HepG2 (cell line): ENCODE data around the gene SYNGAP1. TPM values are rescaled to one million over a fixed set of nuclear protein-coding genes. Genes with fewer than 3 reads are reported as not detected.

ENCODE experiments used
- CENPBD1 ChIP-seq: sonication (generic); formaldehyde crosslinking; IDR thresholded peaks from 2 replicates; pipeline ENCODE4 v1.8.0; 2022; ENCODE audit warnings: missing genetic modification reagents, low read depth, mild to moderate bottlenecking, borderline replicate concordance
- DPF2 ChIP-seq: sonication (generic); formaldehyde crosslinking; IDR thresholded peaks from 2 replicates; pipeline ENCODE4 v1.4.0; 2020; ENCODE audit warnings: mild to moderate bottlenecking, low read depth, missing genetic modification reagents, borderline replicate concordance
- HDAC2 ChIP-seq: sonication (generic); formaldehyde crosslinking; IDR thresholded peaks from 2 replicates; pipeline ENCODE4 v1.4.0; 2020; ENCODE audit warnings: missing genetic modification reagents
- HNRNPLL ChIP-seq: fragments of 200-400 bp; formaldehyde crosslinking; IDR thresholded peaks from 2 replicates; pipeline ENCODE4 v1.6.1; 2017; ENCODE audit warnings: mild to moderate bottlenecking, low read depth, low read length; ENCODE audit not compliant: poor library complexity, severe bottlenecking
- HOXA9 ChIP-seq: sonication (generic); formaldehyde crosslinking; IDR thresholded peaks from 2 replicates; pipeline ENCODE4 v1.8.1; 2022; ENCODE audit warnings: missing genetic modification reagents, mild to moderate bottlenecking, moderate library complexity, borderline replicate concordance
- KDM3A ChIP-seq: IDR thresholded peaks from 2 replicates; pipeline ENCODE4 v1.6.1; 2018; ENCODE audit warnings: low read depth, missing compliant biosample characterization
- KLF12 ChIP-seq: sonication (generic); formaldehyde crosslinking; IDR thresholded peaks from 2 replicates; pipeline ENCODE4 v1.4.0; 2020; ENCODE audit warnings: missing genetic modification reagents, borderline replicate concordance
- MATR3 ChIP-seq: sonication (generic); formaldehyde crosslinking; IDR thresholded peaks from 2 replicates; pipeline ENCODE4 v1.4.0; 2020; ENCODE audit warnings: missing genetic modification reagents
- MIER2 ChIP-seq: IDR thresholded peaks from 2 replicates; pipeline ENCODE4 v1.6.1; 2016; ENCODE audit warnings: missing biosample characterization, missing genetic modification reagents
- NFE2L1 ChIP-seq: sonication (generic); formaldehyde crosslinking; IDR thresholded peaks from 2 replicates; pipeline ENCODE4 v1.4.0; 2020; ENCODE audit warnings: missing genetic modification reagents, mild to moderate bottlenecking, borderline replicate concordance
- PREB ChIP-seq: sonication (generic); formaldehyde crosslinking; IDR thresholded peaks from 2 replicates; pipeline ENCODE4 v1.4.0; 2020; ENCODE audit warnings: missing genetic modification reagents
- TBX3 ChIP-seq: fragments of 450-650 bp; IDR thresholded peaks from 2 replicates; pipeline ENCODE4 v1.6.1; 2017; ENCODE audit warnings: antibody characterized with exemption, mild to moderate bottlenecking, inconsistent platforms, borderline replicate concordance
- TMF1 ChIP-seq: sonication (generic); formaldehyde crosslinking; IDR thresholded peaks from 2 replicates; pipeline ENCODE4 v1.8.1; 2022; ENCODE audit warnings: low read depth, missing genetic modification reagents
- YY1 ChIP-seq: IDR thresholded peaks from 2 replicates; pipeline ENCODE4 v1.6.1; 2011; ENCODE audit warnings: low read length, low read depth, moderate library complexity, mild to moderate bottlenecking; ENCODE audit not compliant: insufficient read depth, insufficient replicate concordance
- ZNF274 ChIP-seq: sonication (generic); formaldehyde crosslinking; IDR thresholded peaks from 2 replicates; pipeline ENCODE4 v1.5.1; 2020; ENCODE audit warnings: mild to moderate bottlenecking, missing genetic modification reagents
- ZNF747 ChIP-seq: sonication (generic); formaldehyde crosslinking; IDR thresholded peaks from 2 replicates; pipeline ENCODE4 v1.8.1; 2023; ENCODE audit warnings: missing genetic modification reagents, mild to moderate bottlenecking, borderline replicate concordance
- polyA plus RNA-seq, 8 experiments: library from polyadenylated mRNA; depleted of rRNA in 3 of 8; stranded (reverse) in 7 of 8; unstranded in 1 of 8; fragments of >200 nt; fragmentation: Illumina TruSeq in 4 of 8; extraction: Trizol in 4 of 8; gene quantifications; 2 replicates each; pipeline versions ENCODE4 v1.2.1 to v1.2.3, GENCODE V29; 2011 to 2016; ENCODE audit warnings: low read depth in 4 of 8, missing spikeins in 1 of 8, mixed read lengths in 1 of 8; ENCODE audit not compliant: insufficient read depth in 1 of 8
- total RNA-seq, 5 experiments: library from RNA; depleted of rRNA; stranded (reverse); fragments of >200 nt; fragmentation: Illumina TruSeq; extraction: Trizol; gene quantifications; 2 replicates each; pipeline ENCODE4 v1.2.3, GENCODE V29; 2016; ENCODE audit warnings: low read depth in 1 of 5
- TF ChIP-seq, protein P1 (sequence below): sonication (generic); formaldehyde crosslinking; conservative IDR thresholded peaks from 2 replicates; pipeline ENCODE4 v1.4.0; 2020; ENCODE audit warnings: mild to moderate bottlenecking, missing genetic modification reagents, moderate library complexity
- TF ChIP-seq, protein P2 (sequence below): sonication (generic); formaldehyde crosslinking; IDR thresholded peaks from 2 replicates; pipeline ENCODE4 v1.5.1; 2020; ENCODE audit warnings: missing genetic modification reagents, mild to moderate bottlenecking, borderline replicate concordance
- TF ChIP-seq, protein P3 (sequence below): sonication (generic); formaldehyde crosslinking; IDR thresholded peaks from 2 replicates; pipeline ENCODE4 v1.4.0; 2020; ENCODE audit warnings: mild to moderate bottlenecking, missing genetic modification reagents
- TF ChIP-seq, protein P4 (sequence below): sonication (generic); formaldehyde crosslinking; IDR thresholded peaks from 2 replicates; pipeline ENCODE4 v1.8.1; 2023; ENCODE audit warnings: missing genetic modification reagents, mild to moderate bottlenecking, borderline replicate concordance

Gene SYNGAP1
- total and polyA plus RNA-seq, 2 of the 13 experiments (the other 11 are each of a cell fraction or from before 2014, with no cell fraction given): 0.75 to 1.1 TPM

- TF ChIP-seq, protein P1, sequence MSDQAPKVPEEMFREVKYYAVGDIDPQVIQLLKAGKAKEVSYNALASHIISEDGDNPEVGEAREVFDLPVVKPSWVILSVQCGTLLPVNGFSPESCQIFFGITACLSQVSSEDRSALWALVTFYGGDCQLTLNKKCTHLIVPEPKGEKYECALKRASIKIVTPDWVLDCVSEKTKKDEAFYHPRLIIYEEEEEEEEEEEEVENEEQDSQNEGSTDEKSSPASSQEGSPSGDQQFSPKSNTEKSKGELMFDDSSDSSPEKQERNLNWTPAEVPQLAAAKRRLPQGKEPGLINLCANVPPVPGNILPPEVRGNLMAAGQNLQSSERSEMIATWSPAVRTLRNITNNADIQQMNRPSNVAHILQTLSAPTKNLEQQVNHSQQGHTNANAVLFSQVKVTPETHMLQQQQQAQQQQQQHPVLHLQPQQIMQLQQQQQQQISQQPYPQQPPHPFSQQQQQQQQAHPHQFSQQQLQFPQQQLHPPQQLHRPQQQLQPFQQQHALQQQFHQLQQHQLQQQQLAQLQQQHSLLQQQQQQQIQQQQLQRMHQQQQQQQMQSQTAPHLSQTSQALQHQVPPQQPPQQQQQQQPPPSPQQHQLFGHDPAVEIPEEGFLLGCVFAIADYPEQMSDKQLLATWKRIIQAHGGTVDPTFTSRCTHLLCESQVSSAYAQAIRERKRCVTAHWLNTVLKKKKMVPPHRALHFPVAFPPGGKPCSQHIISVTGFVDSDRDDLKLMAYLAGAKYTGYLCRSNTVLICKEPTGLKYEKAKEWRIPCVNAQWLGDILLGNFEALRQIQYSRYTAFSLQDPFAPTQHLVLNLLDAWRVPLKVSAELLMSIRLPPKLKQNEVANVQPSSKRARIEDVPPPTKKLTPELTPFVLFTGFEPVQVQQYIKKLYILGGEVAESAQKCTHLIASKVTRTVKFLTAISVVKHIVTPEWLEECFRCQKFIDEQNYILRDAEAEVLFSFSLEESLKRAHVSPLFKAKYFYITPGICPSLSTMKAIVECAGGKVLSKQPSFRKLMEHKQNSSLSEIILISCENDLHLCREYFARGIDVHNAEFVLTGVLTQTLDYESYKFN (CRISPR knock-in tag): peak; percentile 67
- no peak for TF ChIP-seq NFE2L1
- no peak for TF ChIP-seq DPF2 (CRISPR knock-in tag)
- TF ChIP-seq, protein P2, sequence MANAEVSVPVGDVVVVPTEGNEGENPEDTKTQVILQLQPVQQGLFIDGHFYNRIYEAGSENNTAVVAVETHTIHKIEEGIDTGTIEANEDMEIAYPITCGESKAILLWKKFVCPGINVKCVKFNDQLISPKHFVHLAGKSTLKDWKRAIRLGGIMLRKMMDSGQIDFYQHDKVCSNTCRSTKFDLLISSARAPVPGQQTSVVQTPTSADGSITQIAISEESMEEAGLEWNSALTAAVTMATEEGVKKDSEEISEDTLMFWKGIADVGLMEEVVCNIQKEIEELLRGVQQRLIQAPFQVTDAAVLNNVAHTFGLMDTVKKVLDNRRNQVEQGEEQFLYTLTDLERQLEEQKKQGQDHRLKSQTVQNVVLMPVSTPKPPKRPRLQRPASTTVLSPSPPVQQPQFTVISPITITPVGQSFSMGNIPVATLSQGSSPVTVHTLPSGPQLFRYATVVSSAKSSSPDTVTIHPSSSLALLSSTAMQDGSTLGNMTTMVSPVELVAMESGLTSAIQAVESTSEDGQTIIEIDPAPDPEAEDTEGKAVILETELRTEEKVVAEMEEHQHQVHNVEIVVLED (CRISPR knock-in tag): peak; percentile 94
- TF ChIP-seq ZNF274 (CRISPR knock-in tag): peak; percentile 94
- no peak; the same call in none of the 2 replicates for TF ChIP-seq KDM3A
- TF ChIP-seq ZNF747 (CRISPR knock-in tag): peak; percentile 95; the same call in 1 of the 2 replicates
- TF ChIP-seq KLF12 (CRISPR knock-in tag): peak; percentile 85; the same call in 1 of the 2 replicates
- peak; percentile 81; the same call in 1 of the 2 replicates for TF ChIP-seq PREB (CRISPR knock-in tag)
- TF ChIP-seq, protein P3, sequence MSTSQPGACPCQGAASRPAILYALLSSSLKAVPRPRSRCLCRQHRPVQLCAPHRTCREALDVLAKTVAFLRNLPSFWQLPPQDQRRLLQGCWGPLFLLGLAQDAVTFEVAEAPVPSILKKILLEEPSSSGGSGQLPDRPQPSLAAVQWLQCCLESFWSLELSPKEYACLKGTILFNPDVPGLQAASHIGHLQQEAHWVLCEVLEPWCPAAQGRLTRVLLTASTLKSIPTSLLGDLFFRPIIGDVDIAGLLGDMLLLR (CRISPR knock-in tag): peak; percentile 87
- TF ChIP-seq MATR3 (CRISPR knock-in tag): no peak
- peak; percentile 91 for TF ChIP-seq TBX3
- no peak; the same call in none of the 2 replicates for TF ChIP-seq TMF1 (CRISPR knock-in tag)
- TF ChIP-seq HDAC2 (CRISPR knock-in tag): peak; percentile 68; the same call in 1 of the 2 replicates
- TF ChIP-seq, protein P4, sequence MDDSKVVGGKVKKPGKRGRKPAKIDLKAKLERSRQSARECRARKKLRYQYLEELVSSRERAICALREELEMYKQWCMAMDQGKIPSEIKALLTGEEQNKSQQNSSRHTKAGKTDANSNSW (CRISPR knock-in tag): peak; percentile 86; the same call in 1 of the 2 replicates
- TF ChIP-seq HOXA9 (CRISPR knock-in tag): no peak; the same call in 1 of the 2 replicates
- TF ChIP-seq CENPBD1: no peak; the same call in 1 of the 2 replicates
- no peak for TF ChIP-seq MIER2 (CRISPR knock-in tag)
- peak; percentile 86 for TF ChIP-seq HNRNPLL
- TF ChIP-seq YY1: peak; percentile 82
Observed at GRCh38 chr6:33417903-33418689, 1.8 kb upstream of the SYNGAP1 start, which contains the start of gene CUTA (continued).
